Subcutaneous adipose tissue (tissue), 4 donors: ENCODE measurements around the gene CA11. TPM values are rescaled to one million over a fixed set of nuclear protein-coding genes. Genes with fewer than 3 reads are reported as not detected.

ENCODE experiments used
- CTCF ChIP-seq: fragments of 450-650 bp; IDR thresholded peaks from one replicate; pipeline ENCODE4 v1.5.1; 2016; ENCODE audit warnings: low read depth, mild to moderate bottlenecking, control low read depth, antibody characterized with exemption, moderate library complexity
- total RNA-seq, 4 donors: library from RNA; depleted of rRNA; stranded (reverse); fragments of >200 nt; gene quantifications; one replicate each; pipeline ENCODE4 v1.1.0, GENCODE V29; 2016

Gene CA11
- total RNA-seq, 4 donors from 2014 or later: 1.5 to 3.4 TPM; not detected in 2

GRCh38 chr19:48644839-48645619 lies 958 bp downstream of the CA11 start:
- TF ChIP-seq CTCF: no peak

- TF ChIP-seq CTCF: no peak
These were observed 1.6 kb downstream of the CA11 start for GRCh38 chr19:48644355-48644754.

- no peak for TF ChIP-seq CTCF
These were observed 3.1 kb downstream of the CA11 start for GRCh38 chr19:48642862-48643261.

- no peak for TF ChIP-seq CTCF
These were observed 4.1 kb downstream of the CA11 start for GRCh38 chr19:48641850-48642249.

GRCh38 chr19:48639483-48640375 lies 6.3 kb downstream of the CA11 start:
- no peak for TF ChIP-seq CTCF

- no peak for TF ChIP-seq CTCF
These were observed 7.1 kb downstream of the CA11 start for GRCh38 chr19:48638831-48639381.
